Keratinocyte (primary cell): Measurements from ENCODE around the gene UBE2D2. TPM values are rescaled to one million over a fixed set of nuclear protein-coding genes. Genes with fewer than 3 reads are reported as not detected.
A peak's percentile ranks its signal among the peaks of the same experiment; 100 is the strongest.

Experiments used
- DNase-seq: peaks from one replicate; pipeline ENCODE4 v3.0.0-alpha.2; 2011; ENCODE audit warnings: low read depth, missing footprints, low spot score
- FAIRE-seq: peaks from 2 replicates; lab custom pipeline; 2011; peaks lifted over from hg19 to GRCh38; lab: Jason Lieb, UNC
- H2AFZ ChIP-seq: 2 replicates; pipeline ENCODE4 v1.6.0; 2012; ENCODE audit warnings: low read length, control low read depth, inconsistent platforms; ENCODE audit not compliant: control insufficient read depth
- H3K27ac ChIP-seq: 2 replicates; pipeline ENCODE4 v1.5.1; 2011; ENCODE audit warnings: low read length; ENCODE audit not compliant: control insufficient read depth, insufficient read depth
- H3K27me3 ChIP-seq: 3 replicates; pipeline ENCODE4 v1.6.0; 2011; ENCODE audit warnings: low read length; ENCODE audit not compliant: control insufficient read depth, insufficient read depth; ENCODE audit errors: extremely low read depth
- H3K36me3 ChIP-seq, 2 experiments: 2 replicates in 1 of 2; 3 replicates in 1 of 2; pipeline ENCODE4 v1.5.1; 2011; ENCODE audit warnings: low read length in 2 of 2, mild to moderate bottlenecking in 1 of 2; ENCODE audit not compliant: control insufficient read depth in 2 of 2, insufficient read depth in 2 of 2; ENCODE audit errors: extremely low read depth in 1 of 2
- H3K4me1 ChIP-seq: 3 replicates; pipeline ENCODE4 v1.5.1; 2011; ENCODE audit warnings: low read length; ENCODE audit not compliant: control insufficient read depth, insufficient read depth; ENCODE audit errors: extremely low read depth
- H3K4me2 ChIP-seq: 3 replicates; pipeline ENCODE4 v1.6.0; 2011; ENCODE audit warnings: low read depth, low read length; ENCODE audit not compliant: control insufficient read depth, insufficient read depth; ENCODE audit errors: extremely low read depth
- H3K4me3 ChIP-seq, 3 experiments: fragments of 200-600 bp in 1 of 3; sonication (generic) in 1 of 3; 2 replicates in 2 of 3; 3 replicates in 1 of 3; pipeline ENCODE4 v1.5.1; 2011 to 2016; ENCODE audit warnings: low read length in 3 of 3, mild to moderate bottlenecking in 3 of 3, control low read depth in 2 of 3, inconsistent platforms in 1 of 3, low read depth in 1 of 3, mixed read lengths in 1 of 3, mixed run types in 1 of 3, moderate library complexity in 1 of 3; ENCODE audit not compliant: control insufficient read depth in 2 of 3, insufficient read depth in 2 of 3; ENCODE audit errors: extremely low read depth in 1 of 3
- H3K79me2 ChIP-seq: 2 replicates; pipeline ENCODE4 v1.6.0; 2012; ENCODE audit warnings: low read length; ENCODE audit not compliant: control insufficient read depth, insufficient read depth
- H3K9ac ChIP-seq: 3 replicates; pipeline ENCODE4 v1.6.0; 2011; ENCODE audit warnings: low read length; ENCODE audit not compliant: control insufficient read depth, insufficient read depth; ENCODE audit errors: extremely low read depth
- H3K9me1 ChIP-seq: 3 replicates; pipeline ENCODE4 v1.6.0; 2011; ENCODE audit warnings: low read length; ENCODE audit not compliant: control insufficient read depth, insufficient read depth; ENCODE audit errors: extremely low read depth
- H3K9me3 ChIP-seq: 2 replicates; pipeline ENCODE4 v1.5.1; 2012; ENCODE audit warnings: low read depth, low read length; ENCODE audit not compliant: control insufficient read depth
- H4K20me1 ChIP-seq: 3 replicates; pipeline ENCODE4 v1.6.0; 2011; ENCODE audit warnings: low read length; ENCODE audit not compliant: control insufficient read depth, insufficient read depth; ENCODE audit errors: extremely low read depth
- EZH2 ChIP-seq: IDR thresholded peaks from one replicate; pipeline ENCODE4 v1.6.1; 2012; ENCODE audit warnings: inconsistent platforms, mild to moderate bottlenecking, low read length, moderate library complexity
- dilution Hi-C: fragments of 300-500 bp; cut with MboI; formaldehyde crosslinking; loops from one replicate; pipeline ENCODE4 v1.7.0; 2020; ENCODE audit warnings: low sequenced_read_pairs; ENCODE audit not compliant: extremely low pct_ligation_motif_present
- polyA plus RNA-seq, 5 experiments: library from polyadenylated mRNA; depleted of rRNA in 3 of 5; stranded (reverse) in 3 of 5; stranded (forward) in 1 of 5; unstranded in 1 of 5; fragments of >200 nt; gene quantifications; 1 replicate in 1 of 5; 2 replicates in 3 of 5; 3 replicates in 1 of 5; pipeline versions ENCODE4 v1.2.1 to v1.2.3, GENCODE V29; 2011 to 2012; ENCODE audit warnings: missing spikeins in 2 of 5, low read depth in 1 of 5, low replicate concordance in 1 of 5
- TF ChIP-seq, protein P1 (sequence below), 3 experiments: IDR thresholded peaks in 1 of 3; conservative IDR thresholded peaks in 1 of 3; optimal IDR thresholded peaks in 1 of 3; 2 replicates in 2 of 3; 3 replicates in 1 of 3; pipeline versions ENCODE3 to v1.5.1; 2011; ENCODE audit warnings: low read length in 3 of 3, mild to moderate bottlenecking in 3 of 3, moderate library complexity in 2 of 3, control low read depth in 1 of 3, inconsistent platforms in 1 of 3; ENCODE audit not compliant: insufficient read depth in 2 of 3; ENCODE audit errors: extremely low read depth in 1 of 3

The UBE2D2 gene
- polyA plus RNA-seq, 1 donor (not counting 4 experiments of a cell fraction or from before 2014, with no cell fraction given), result 127 TPM

DNA sequence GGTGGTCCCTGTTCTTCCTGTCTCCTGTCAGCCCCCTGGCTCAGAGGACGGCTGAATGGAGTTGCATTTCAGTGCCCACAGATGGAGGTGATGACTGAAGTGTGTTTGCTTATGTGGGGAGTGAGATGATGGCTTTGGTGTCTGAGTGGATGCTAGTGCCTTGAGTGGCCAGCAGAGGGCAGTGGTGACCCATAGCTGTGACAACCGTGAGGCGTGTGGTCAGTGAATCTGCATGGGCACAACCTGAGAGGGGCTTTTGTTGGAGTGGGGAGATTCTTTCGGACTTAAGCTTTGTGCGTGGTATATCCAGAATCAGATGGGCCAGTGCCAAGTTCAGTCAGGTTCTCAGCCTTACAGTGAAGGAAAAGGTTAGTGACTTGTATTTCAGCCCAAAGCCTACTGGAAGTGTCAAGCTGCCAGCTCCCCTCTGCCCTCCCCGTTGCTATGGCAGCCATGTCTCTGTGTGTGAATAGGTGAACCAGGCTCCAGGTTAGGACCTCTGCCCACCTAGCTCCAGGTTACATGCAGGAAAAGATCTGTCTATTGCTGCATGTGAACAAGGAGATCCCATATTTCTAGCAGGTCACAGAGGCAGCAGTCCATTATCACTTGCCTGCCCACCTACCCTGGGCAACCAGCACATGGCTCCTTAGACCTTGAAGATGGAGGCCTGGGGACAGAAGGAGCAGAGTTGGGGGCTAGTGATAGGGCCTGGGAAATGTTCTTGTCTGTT is 72.3 kb downstream of the UBE2D2 start:
- no peaks in the 10 kb centered on the region for H3K9me3 ChIP-seq
- H3K9ac ChIP-seq, result no peak overlapping the region
- no peak overlapping the region for H2AFZ ChIP-seq
- H3K79me2 ChIP-seq, result no peaks in the 10 kb centered on the region
- dilution Hi-C loops, result no loop called here
- TF ChIP-seq, protein P1, sequence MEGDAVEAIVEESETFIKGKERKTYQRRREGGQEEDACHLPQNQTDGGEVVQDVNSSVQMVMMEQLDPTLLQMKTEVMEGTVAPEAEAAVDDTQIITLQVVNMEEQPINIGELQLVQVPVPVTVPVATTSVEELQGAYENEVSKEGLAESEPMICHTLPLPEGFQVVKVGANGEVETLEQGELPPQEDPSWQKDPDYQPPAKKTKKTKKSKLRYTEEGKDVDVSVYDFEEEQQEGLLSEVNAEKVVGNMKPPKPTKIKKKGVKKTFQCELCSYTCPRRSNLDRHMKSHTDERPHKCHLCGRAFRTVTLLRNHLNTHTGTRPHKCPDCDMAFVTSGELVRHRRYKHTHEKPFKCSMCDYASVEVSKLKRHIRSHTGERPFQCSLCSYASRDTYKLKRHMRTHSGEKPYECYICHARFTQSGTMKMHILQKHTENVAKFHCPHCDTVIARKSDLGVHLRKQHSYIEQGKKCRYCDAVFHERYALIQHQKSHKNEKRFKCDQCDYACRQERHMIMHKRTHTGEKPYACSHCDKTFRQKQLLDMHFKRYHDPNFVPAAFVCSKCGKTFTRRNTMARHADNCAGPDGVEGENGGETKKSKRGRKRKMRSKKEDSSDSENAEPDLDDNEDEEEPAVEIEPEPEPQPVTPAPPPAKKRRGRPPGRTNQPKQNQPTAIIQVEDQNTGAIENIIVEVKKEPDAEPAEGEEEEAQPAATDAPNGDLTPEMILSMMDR (optimal IDR thresholded peaks at IDR 0.05 in 1 of 3, IDR thresholded peaks at IDR 0.05 in 1 of 3, conservative IDR thresholded peaks at IDR 0.05 in 1 of 3; ENCODE audit: extremely low read depth in 1 of 3, insufficient read depth in 2 of 3, low read length in 3 of 3), result peak; percentile 96 to 100 (median 99)
- no peak for TF ChIP-seq EZH2
- H3K4me2 ChIP-seq, result no peak overlapping the region
- peaks cover 25% of the 10 kb centered on the region for H3K4me1 ChIP-seq
- no peaks in the 10 kb centered on the region for H3K9me1 ChIP-seq
- DNase-seq (no peak), FAIRE-seq (peak; percentile 36)
- no peak overlapping the region for H3K4me3 ChIP-seq
- peaks cover 4% of the 10 kb centered on the region for H4K20me1 ChIP-seq
- H3K27me3 ChIP-seq, result no peaks in the 10 kb centered on the region
- H3K36me3 ChIP-seq, result peaks cover 4 to 13% of the 10 kb centered on the region in 2 experiments
- no peak overlapping the region for H3K27ac ChIP-seq

DNA sequence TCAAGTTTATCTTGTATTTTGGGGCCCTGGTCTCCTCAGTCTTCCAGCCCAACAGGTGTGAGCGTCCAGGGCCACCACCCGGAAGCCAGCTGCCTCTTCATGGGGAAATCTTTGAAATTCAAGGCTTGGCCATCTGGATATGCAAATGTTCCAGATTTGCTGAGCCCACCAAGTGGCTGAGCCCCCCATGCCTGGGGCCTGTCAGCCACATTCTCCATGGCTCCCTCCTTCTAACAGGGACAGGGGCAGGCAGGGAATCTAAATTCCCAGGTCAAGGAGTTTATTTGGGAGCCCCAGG is 72.8 kb downstream of the UBE2D2 start:
- dilution Hi-C loops, result no loop called here
- DNase-seq (no peak), FAIRE-seq (no peak)
- Histone ChIP-seq H3K36me3 (peaks cover 4 to 7% of the 10 kb centered on the region in 2 experiments), H3K4me3 (no peak overlapping the region), H3K4me2 (no peak overlapping the region), H2AFZ (no peak overlapping the region), H3K27ac (no peak overlapping the region), H3K9ac (no peak overlapping the region), H3K27me3 (no peaks in the 10 kb centered on the region), H3K9me1 (no peaks in the 10 kb centered on the region), H4K20me1 (peaks cover 4% of the 10 kb centered on the region), H3K4me1 (peaks cover 25% of the 10 kb centered on the region), H3K79me2 (no peaks in the 10 kb centered on the region), H3K9me3 (no peaks in the 10 kb centered on the region)
- TF ChIP-seq EZH2, result no peak
- TF ChIP-seq, protein P1 (optimal IDR thresholded peaks at IDR 0.05 in 1 of 3, IDR thresholded peaks at IDR 0.05 in 1 of 3, conservative IDR thresholded peaks at IDR 0.05 in 1 of 3; ENCODE audit: extremely low read depth in 1 of 3, insufficient read depth in 2 of 3, low read length in 3 of 3), result no peak
